Measurements from ENCODE around the gene TNS3.

GRCh38 chr7:47501406-47501805, 80.5 kb downstream of the TNS3 start:
- TF ChIP-seq CEBPZ (IDR thresholded peaks at IDR 0.05; ENCODE audit: borderline replicate concordance, low read depth, low read length), result no peak
- no peak for TF ChIP-seq BACH1 (tag; IDR thresholded peaks at IDR 0.05)
